ENCODE measurements around the gene DFFB.
A peak's percentile ranks its signal among the peaks of the same experiment; 100 is the strongest.
"Not testable (repeated sequence)": the region's sequence is repeated elsewhere in the genome, so short reads cannot be mapped to it uniquely, and the experiment has no call there.

Gene DFFB

DNA sequence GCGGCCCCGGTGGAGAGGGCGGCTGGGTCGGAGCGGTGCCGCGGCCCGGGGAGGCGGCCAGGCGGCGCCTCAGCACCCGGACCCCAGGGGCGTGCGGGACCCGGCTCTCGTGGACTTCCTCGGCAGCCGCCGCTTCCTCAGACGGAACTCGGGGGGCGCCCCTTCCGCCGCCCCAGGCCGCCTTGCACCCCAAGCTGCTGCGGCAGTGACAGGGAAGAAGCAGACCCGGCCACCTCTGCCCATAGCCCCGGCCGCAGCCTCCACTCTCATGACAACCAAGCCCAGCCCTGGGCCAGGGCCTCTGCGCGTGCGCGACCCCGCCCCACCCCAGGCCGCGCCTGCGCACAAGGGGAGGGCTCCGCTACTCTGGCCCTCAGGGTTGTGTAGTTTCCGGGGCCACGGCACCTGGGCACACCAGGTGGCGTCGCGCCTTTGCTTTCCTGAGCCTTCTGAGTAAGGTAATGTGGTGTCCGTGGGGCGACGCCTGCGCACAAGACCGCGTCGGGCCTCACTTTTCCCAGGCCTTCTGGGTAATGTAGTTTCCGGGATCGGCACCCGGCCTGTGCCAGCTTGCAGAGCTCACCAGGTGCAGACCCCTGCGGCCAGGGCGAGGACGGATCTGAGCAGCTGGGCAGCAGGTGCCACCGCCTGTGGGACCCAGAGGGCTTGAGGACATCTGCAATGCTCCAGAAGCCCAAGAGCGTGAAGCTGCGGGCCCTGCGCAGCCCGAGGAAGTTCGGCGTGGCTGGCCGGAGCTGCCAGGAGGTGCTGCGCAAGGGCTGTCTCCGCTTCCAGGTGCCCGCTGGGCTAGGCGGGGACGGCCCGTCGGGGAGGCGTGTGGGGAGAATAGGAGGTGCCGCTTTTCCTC is at the start of gene DFFB, which contains the start of gene CEP104:
Gene DFFB, plus strand, starts transcription at position 554 of the 868 bp plus-strand sequence. Its CDS starts 128 bp downstream, at position 682.
Gene CEP104, minus strand, starts transcription at position 289 of the 868 bp plus-strand sequence. CDS start 4,804 bp downstream, outside the sequence.
- DNase-seq, result peak; percentile 73

DNA sequence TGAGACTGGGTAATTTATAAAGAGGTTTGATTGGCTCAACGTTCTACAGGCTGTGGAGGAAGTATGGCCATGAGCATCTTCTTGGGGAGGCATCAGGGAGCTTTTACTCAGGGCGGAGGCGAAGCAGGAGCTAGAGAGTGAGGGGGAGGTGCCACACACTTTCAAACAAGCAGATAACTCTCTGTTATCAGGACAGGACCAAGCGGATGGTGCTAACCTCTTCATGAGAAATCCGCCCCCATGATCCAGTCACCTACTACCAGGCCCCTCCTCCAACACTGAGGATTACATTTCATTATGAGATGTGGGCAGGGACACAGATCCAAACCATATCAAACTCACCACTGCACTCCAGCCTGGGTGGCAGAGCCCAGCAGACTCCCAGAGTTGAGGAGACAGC is 49.5 kb upstream of the DFFB start:
- DNase-seq, result no peak

- DNase-seq, result no peak
Measured at GRCh38 chr1:3809680-3810079, 47.6 kb upstream of the DFFB start.

- not testable (repeated sequence) for DNase-seq
Measured at GRCh38 chr1:3810149-3810761, 47.0 kb upstream of the DFFB start.

DNA sequence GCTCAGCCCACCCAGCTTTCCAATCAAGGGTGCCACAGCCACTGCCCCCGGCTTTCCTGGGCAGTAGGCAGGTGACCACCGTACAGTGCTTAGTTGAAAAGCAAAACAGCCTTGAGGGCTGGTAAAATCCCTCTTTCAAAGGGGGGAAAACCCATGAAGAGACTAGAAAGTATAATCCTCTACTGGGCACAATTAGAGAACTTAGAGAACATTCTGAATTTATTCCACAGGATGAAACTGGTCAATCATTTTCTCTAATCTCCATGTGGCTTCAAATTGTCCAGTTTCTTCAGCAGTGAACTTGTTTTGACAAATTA is 45.7 kb upstream of the DFFB start:
- DNase-seq, result no peak

DNA sequence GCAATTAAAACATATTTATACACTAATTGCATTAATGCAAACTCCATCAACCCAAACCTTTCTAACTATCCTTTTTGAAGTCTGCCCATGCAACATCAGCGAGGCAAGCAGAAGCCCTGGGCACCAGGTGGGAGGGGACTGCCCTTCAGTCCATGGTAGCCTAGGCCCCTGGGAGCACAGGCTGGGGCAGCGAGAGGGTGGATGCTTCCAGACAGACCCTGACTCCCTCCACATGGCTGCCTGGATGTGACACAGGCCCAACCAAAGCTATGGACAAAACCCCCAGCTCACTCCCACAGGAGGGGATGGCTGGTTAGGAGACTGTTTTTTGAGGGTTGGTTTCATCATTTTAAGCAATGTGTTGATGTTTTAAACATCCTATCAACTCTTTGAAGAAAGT is 43.2 kb upstream of the DFFB start:
- DNase-seq, result no peak

DNA sequence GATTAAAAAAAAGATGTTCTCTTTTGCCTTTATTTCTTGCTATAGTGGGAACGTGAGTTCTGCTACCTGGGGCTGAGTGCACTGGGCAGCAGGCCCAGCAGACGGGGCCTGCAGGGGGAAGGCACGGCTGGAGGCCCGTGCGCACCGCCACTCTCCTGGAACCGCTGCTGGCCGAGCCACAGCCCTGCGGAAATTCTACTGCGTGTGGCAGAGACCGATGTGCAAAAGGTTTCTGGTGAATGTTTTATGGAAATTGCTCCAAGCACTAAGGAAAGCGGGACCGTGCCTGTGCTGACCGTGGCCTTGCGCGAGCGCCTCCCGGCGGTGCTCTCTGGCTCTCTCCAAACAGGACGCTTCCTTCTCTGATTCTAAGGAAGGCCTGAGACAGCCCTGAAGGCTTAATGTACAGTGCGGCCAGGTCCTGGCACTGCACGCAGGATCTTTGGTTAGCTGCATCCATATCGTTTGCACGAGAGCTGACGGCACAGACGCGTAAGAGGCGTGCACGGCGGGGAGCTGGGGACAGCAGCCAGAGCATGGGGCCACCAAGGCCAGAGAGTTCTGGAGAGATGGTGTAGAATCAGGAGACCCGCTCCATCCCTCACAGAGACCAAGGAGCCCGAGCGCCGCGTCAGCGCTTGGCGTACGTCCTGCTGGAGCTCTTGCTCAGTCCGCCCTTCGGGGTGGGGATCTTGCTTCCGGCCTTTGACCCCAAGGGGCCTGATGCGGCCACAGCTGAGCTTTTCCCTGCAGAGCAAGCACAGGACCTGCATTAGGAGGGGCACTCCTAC is 42.3 kb upstream of the DFFB start:
- no peak for DNase-seq

DNA sequence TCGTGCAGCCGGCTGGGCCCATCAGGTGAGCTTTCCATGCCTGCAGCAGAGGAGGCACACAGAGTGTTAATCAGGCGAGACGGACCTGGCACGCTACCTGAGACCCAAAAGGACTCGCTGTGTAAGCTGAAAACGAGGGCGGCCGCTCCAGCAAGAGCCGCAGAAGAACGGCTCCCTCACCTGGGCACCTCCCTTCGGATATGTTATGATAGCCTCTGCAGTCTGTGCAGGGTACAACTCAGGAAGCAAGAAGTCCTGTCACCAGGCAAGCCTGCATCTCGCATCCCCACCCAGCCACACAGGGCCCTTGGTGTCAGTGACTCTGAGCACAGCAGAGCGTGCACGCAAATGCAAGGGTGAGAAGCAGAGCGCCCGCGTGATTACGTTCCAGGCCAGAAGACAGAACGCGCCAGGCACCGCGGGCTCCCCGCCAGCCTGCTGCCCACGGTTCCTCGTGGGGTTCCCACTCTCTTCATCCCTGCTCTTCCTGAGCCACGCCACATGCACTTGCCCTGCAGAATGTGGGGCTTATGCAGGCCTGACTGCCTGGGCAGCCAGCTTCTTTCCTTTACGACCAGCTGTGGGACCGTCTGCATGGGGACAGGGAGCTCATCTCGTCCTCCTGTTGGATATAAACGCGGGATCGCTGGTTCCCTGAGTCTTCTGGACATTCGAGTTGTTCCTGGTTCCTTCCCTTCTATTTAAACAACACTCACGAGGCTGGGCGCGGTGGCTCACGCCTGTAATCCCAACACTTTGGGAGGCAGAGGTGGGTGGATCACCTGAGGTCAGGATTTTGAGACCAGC is 40.7 kb upstream of the DFFB start:
- no peak for DNase-seq

DNA sequence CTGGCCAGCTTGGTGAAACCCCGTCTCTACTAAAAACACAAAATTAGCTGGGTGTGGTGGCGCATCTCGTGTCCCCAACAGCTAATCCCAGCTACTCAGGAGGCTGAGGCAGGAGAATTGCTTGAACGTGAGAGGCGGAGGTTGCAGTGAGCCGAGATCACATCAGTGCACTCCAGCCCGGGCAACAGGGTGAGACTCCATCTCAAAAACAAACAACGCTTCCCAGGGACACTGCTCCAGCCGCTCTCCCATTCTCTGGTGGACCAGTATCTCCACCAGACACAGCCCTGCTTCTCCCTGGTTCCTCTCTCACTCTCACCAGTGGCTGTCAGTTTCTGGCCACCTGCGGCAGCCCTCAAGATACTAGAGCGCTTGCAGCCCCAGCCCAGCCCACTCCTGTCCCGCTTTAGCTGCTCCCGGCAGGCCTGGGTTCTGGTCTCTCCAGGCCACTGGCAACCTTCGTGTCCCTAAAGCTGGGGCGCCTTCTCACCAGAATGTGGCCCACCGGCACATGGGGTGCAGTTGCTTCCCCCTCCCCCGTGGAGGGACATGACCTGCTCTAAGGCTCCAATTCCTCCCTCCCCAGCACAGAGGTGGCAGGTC is 40.0 kb upstream of the DFFB start:
- DNase-seq, result no peak

DNA sequence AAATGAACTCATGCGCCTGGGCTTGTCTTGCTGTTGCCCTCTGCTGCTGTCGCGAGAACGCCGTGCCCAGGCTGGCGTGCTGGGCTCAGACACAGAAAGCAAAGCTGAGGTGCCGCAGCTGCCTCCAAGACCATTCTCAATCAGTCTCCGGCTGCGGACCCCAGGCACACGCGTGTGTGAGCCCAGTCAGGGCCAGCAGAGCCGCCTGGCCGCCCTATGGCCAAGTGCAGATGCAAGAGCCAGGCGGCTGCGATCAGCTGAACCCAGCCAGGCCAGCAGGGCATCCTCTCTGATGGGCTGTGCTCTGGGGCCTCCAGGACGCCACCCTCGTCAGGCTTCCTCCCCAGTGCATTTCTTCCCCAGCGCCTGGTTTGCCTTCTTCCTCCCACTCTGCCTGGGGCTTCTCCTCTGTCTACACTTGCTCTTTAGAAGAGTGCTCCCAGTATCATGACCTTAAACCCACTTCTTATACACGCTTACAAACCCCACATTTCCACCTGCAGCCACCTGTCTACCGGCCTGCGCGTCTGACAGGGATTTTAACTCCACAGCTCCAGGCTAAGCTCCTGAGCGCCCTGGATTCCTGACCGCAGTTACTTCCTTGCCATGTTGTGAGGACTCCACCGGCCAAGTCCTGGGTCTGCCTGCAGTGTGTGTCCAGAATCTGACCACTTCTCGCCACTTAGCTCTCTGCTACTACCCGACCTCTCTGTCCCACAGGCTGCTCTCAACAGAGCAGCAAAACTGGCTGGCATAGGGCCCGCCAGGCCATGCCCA is 39.3 kb upstream of the DFFB start:
- DNase-seq, result no peak

DNA sequence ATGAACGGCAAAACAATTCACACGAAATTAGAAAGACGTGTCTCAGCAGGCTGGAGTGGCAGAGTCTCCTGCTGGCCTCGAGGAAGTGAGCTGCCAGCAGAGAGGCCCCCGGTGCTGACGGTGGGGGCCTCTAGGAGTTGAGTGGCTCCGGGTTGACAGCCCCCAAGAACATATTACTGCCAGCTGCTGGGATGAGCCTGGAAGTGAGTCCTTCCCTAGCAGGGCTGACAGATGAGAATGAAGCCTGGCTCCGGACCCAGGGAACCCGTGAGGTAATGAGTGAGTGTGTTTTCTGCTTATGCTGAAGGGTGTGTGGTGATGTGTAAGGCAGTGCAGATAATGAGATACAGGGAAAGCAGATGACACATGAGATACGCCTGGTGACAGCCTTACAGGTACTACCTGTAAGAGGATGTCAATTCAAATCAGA is 37.5 kb upstream of the DFFB start:
- no peak for DNase-seq

DNA sequence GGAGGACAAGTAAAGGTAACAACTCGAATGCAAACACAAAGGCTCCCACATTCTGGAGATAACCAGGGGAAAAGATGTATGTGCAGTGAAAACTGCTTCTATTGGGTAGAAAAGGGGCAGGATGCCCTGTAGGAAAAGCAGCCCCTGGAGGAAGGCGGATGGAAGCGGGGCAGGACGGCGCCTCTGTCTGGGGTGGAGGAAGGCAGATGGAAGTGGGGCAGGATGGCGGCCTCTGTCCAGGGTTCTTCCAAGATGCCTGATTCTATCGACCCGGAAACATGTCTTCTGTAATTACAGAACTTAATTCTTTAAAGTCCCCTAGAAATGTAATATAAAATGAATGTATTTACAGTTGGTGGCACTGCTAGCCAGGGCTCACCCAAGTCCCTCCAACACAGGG is 37.0 kb upstream of the DFFB start:
- DNase-seq, result no peak

GRCh38 chr1:3821004-3821403 is 36.3 kb upstream of the DFFB start:
- DNase-seq, result no peak

GRCh38 chr1:3821447-3821846 is 35.8 kb upstream of the DFFB start:
- DNase-seq, result no peak

GRCh38 chr1:3821908-3822307 is 35.4 kb upstream of the DFFB start:
- DNase-seq, result no peak

DNA sequence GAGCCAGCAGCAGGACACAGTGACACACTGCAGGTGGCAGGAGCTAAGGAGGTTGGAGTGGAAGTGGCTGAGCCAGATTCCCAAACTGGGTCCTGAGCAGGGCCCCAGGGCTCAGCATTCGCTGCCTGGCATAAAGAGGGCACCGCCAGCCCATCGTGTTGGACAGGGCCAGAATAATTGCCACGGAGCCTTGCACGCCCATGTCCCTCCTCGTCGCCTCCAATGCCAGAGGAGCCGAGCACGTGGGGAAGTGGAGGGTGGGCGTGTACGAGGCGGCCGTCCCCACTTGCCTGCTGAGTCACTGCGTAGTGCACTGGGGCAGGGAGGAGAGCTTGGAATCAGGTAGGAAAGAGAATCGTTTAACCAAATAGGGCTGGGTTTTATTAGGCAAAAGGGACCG is 34.9 kb upstream of the DFFB start:
- no peak for DNase-seq

- DNase-seq, result no peak
Measured at GRCh38 chr1:3824650-3825049, 32.6 kb upstream of the DFFB start.

DNA sequence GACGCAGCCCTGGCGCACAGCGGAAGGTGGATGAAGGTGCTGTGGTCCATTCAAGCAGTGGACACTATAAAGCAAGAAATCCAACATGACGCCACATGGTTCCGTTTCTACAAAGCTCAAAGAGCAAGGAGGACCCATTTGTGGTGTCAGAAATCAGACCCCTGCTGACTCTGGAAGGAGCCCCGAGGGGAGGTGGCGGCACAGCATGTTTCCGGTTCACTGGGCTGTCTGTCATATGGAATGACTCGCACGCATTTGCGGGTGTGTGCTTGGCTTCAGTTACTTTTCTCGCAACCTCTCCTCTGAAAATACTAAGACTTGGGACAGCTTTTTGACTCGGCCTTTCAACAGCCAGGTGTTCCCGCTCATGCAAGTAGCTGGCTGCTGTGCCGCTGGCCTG is 31.9 kb upstream of the DFFB start:
- DNase-seq, result no peak

DNA sequence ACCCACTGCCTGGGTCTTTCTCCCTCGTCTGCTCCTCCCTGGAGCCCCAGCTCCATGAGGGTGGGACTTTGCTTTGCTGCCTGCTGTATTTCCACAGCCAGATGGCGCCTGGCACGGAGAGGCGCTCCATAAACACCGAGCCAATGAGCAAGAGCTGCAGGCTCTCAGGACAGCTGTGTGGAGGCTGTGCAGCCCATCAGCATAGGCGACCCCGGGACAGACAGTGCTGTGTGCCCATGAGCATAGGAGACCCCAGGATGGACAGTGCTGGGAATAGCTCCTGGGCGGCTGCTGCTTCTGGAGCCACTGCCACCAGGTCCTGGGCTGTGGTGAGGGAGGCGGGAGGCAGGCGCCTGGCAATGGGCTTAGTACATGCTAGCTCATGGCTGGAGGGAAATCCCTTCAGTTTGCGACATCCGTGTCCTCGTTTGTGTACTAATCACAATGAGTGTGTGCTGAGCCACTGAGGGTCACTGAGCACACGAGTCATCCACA is 29.4 kb upstream of the DFFB start:
- no peak for DNase-seq

DNA sequence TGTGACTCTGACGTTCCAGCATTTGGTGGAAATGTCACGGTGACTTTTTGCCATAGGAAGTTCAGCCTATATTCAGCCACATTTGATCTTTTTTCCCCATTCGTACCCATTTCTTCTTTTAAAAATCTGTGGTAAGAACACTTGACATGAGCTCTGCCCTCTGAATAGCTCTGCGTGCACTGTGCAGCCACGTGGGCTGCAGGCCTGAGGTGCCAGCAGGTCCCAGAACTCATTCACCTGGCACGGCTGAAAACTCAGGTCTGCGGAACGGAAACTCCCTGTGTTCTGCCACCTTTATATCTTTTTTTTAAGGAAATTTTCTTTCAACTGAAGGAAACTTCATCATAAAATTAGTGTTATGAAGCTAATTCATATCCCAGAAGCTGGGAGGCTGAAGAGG is 28.9 kb upstream of the DFFB start:
- DNase-seq, result no peak

GRCh38 chr1:3831689-3832088 is 25.6 kb upstream of the DFFB start:
- no peak for DNase-seq

All from HCEC 1CT (cell line).